HG03025 (cell line): ENCODE data around the gene SLC27A4.

Experiments used
- ATAC-seq: cut with Tn5 transposase; IDR thresholded peaks from one replicate; pipeline ENCODE4 v1.9.1; 2021; ENCODE audit warnings: mild to moderate bottlenecking, moderate library complexity; ENCODE audit not compliant: unreplicated experiment, low FRiP score

The SLC27A4 gene

DNA sequence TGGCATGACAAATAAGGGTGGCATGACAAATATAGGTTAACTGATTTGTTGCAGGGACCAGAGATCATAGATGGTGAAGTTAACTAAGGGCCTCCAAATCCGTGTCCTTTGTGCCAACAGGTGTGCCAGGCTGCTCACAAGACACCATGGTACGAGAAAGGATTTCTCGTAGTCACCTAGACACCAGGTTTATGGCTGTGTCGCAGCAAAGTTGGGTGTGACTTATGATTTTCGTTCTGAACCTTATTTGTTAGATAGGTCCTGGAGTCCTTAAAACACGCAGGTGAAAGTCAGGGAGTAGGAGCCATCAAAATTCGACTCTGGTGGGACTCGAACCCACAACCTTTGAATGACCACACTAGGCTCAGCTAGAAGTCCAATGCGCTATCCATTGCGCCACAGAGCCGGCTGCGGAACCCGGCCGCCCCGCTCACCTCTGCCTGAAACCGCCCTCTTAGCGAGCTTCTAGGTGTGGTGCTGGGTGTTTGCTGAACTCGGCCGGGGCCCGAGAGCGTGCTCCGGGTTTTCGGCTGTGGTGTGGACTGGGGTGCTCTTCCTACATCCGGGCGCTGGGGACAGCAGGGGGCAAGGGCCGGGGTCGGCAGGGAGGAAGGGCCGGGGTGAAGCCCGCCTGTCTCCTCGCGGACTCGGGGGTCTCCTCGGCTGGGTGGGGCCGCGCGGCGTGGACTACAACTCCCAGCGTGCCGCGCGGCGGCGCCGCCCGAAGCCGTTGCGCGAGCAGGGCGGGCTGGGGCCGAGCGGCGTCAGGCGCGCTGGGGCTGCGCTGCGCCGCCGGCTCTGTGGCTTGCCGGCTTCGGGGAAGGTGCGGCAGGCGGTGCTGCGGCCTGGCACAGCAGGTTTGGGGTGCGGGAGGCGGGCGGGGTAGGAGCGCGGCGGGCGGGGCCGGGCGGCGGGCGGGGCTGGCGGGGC, at the start of gene SLC27A4:
Gene SLC27A4 (plus strand): TSS at position 767 of the 930 bp plus-strand sequence. CDS start 2,606 bp downstream, outside the sequence.
- ATAC-seq = peak; percentile 70

DNA sequence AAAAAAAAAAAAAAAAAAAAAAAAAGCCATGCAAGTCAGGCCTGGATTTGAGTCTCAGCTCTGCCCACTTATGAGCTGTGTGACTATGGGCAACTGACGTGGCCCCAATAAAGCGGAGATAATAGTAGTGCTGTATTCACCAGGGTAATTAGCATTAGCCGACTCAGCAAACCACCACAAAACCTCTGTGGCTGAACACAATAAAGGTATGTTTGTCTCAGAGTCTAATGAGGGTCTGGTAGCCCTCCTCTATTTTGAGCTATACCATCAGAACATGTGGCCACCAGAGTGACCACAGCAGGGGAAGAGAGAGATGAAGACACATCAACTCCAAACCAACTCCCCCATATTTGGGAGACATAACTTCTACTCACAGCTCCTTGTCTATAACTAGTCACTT, 48.3 kb upstream of the SLC27A4 start:
- no peak for ATAC-seq

DNA sequence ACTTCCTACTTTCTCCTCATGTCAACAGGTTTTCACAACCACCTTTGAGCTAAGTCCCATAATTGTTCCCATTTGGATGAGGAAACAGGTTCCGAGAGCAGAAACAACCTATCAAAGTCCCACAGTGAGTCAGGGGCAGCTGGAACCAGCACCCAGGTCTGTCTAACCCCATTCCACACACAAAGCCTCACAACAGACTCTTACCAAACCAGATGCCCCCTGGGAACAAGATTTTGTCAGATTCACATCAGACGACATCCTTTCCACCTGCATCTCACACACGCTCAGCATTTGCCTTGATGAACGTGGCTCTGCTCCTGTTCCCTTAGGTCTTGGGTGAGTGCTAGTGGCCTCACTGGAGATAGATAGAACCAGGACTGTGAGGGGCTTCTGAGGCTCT, 47.2 kb upstream of the SLC27A4 start:
- ATAC-seq = no peak

GRCh38 chr9:128294142-128294541, 46.2 kb upstream of the SLC27A4 start:
- ATAC-seq = no peak

- no peak for ATAC-seq
These were observed 43.7 kb upstream of the SLC27A4 start for GRCh38 chr9:128296340-128297220.

DNA sequence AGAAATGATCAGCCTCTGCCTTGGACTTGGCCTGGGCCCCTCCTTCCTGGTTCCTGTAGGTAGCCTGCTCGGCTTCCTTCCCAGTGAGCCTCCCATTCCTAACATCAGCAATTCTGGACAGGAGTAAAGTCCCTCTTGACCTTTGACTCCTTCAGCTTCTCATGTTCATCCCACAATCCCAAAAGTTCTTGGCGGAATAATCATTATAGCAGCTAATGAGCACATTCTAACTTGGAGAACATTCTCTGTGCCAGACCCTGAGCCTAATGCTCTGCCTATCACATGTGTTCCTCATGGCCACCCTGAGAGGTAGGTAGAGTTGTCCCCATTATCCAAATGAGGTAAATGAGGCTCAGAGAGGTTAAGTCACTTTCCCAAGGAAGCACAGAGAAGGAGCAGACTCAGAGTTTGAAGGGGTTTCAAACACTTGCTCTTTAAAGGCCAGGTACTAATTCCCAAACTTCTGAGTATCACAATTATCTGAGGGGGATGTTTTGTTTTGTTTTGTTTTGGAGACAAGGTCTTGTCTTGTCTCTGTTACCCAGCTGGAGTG, 43.0 kb upstream of the SLC27A4 start:
- no peak for ATAC-seq

DNA sequence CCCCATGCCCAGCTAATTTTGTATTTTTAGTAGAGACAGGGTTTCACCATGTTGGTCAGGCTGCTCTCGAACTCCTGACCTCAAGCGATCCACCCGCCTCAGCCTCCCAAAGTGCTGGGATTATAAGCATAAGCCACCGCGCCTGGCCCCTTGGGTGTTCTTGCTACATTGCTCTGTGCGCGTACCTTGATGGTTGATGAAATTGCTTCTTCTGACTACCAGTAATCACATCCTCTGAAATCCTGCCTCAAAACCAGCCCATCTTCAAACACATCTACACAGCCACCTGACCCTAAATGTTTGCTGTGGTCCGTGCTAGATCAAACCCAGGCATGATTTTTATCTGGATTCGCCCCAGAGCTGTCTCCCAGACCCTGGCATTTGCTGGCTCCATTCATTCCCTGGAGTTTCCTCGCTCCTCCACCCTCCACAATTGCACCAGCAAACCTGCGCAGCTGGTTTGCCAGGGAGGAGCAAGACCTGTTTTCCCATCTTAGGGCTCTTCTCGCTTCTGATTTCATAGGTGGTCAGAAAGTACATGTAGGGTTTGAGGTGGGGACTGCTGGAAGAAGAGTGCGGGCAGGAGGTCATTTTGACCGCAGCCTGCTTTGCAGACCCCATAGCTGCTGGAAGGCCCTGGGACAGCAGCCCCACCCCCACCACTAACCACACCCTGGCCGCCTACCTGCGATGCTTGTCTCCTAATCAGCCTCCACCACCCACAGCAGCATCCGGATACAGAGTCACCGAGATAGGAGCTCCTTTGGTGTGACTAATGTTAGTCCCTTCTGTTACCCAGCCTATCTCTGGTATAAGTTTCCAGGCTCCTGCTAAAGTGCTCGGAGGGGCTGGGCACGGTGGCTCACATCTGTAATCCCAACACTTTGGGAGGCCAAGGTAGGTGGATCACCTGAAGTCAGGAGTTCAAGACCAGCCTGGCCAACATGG, 41.5 kb upstream of the SLC27A4 start:
- ATAC-seq = no peak

DNA sequence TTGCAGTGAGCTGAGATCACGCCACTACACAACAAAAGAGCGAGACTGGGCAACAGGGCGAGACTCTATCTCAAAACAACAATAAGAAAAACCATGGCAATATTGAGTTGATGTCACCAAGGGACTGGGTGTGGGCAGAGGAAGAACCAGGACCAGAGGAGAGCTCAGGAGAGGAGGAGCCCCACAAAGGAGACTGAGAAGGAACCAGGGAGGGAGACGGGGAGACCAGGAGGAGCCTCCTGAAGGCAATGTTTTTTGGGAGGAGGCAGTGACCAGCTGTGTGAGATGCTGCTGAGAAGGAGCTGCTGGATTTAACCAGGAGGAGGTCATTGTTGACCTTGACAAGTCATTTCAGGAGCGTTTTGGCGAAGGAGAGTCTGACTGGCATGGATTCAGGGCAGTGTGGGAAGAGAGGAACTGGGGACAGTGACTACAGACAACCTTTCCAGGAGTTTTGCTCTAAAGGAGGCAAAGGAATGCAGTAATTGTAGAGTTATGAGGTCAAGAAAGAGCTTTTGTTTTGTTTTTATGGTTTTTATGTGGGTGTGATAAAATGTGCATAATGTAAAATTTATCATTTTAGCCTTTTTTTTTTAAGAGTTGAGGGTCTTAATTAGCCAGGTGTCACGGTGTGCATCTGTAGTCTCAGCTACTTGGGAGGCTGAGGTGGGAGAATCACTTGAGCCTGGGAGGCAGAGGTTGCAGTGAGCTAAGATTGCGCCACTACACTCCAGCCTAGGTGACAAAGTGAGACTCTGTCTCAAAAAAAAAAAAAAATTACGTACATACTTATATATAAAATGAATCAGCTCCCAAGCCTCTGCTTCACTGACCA, 36.0 kb upstream of the SLC27A4 start:
- no peak for ATAC-seq

DNA sequence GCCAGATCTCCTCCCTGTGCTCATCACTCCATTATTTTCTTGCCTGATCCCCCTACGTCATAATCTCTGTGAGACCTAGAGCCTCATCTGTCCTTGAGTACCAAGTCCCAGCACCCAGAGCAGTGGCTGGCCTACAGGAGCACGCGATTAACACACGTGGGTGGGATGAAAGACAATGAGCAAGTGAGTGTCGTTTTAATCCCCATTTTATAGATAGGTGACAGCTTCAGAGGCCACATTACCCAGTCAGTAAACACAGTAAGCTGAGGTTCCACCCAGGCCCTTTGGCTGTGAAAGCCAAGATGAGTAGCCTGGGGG, 35.4 kb upstream of the SLC27A4 start:
- ATAC-seq = no peak

DNA sequence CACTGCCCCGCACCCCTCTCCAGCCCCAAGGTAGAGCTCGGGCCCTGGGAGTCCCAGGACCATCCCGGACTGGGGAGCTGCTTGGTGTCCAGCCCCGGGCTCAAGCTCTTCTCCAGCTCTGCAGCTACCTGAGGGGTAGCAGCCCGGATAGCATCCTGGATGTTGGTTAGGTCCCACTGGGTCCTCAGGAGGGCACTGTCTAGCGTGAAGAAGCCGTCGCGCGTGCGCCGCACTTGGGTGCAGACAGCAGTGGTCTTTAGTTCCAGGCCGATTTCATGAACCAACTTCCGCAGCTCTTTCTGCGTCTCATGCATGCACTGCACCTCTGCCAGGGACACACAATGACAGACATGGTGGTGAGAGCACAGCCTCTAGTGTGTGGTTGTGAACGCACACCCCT, 30.8 kb upstream of the SLC27A4 start:
- ATAC-seq = no peak

GRCh38 chr9:128310461-128310860, 29.9 kb upstream of the SLC27A4 start:
- no peak for ATAC-seq

DNA sequence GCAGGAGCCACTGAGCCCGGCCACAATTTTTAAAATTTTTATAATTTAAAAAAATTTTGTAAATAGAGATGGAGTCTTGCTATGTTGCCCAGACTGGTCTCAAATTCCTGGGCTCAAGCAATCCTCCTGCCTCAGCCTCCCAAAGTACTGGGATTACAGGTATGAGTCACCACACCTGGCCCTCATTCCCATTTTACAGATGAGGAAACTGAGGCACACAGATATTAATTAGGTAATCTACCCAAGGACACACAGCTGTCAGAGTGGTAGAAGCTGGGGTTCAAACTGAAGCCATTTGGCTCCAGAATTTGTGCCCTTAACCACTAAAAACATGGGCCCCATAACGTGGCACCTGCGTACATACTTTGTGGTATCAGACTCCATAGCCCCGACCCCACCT, 25.6 kb upstream of the SLC27A4 start:
- no peak for ATAC-seq

DNA sequence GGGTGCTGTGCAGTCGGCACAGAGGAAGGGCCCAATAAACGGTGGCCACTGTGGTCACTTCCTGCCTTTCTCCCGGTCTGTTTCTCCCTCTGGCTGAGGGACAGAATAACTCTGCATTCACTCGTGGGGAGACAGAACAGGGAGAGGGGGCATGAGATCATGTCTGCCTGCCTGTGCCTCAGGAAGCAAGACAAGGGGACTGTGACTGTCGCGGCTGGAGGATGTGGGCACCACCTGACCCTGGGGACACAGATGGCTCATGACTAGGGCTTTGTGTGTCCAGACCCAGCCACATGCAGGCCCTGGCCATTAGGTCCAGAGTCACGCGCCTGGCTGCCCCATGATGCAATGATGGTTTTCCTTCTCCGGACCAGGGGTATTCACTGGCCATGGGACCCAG, 23.9 kb upstream of the SLC27A4 start:
- no peak for ATAC-seq

- ATAC-seq = no peak
These were observed 22.7 kb upstream of the SLC27A4 start for GRCh38 chr9:128317629-128318028.

DNA sequence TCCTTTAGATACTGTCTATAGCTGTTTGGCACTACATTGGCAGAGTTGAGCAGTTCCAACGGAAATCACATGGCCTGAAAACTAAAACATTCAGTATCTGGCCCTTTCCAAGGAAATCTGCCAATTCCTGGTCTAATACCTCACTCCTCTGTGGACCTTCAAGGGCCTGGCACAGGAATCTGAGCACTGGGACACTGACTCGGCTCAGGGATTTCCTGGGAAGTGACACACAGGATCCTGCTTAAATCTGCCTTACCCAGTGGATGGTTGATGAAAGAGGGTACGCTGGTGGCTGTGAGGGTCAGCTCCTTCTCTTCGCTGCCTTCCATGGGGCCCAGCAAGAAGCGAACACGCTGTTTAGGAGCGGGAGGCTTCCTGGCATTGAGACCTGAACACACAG, 19.0 kb upstream of the SLC27A4 start:
- no peak for ATAC-seq

- ATAC-seq = no peak
These were observed 18.4 kb upstream of the SLC27A4 start for GRCh38 chr9:128321879-128322403.

DNA sequence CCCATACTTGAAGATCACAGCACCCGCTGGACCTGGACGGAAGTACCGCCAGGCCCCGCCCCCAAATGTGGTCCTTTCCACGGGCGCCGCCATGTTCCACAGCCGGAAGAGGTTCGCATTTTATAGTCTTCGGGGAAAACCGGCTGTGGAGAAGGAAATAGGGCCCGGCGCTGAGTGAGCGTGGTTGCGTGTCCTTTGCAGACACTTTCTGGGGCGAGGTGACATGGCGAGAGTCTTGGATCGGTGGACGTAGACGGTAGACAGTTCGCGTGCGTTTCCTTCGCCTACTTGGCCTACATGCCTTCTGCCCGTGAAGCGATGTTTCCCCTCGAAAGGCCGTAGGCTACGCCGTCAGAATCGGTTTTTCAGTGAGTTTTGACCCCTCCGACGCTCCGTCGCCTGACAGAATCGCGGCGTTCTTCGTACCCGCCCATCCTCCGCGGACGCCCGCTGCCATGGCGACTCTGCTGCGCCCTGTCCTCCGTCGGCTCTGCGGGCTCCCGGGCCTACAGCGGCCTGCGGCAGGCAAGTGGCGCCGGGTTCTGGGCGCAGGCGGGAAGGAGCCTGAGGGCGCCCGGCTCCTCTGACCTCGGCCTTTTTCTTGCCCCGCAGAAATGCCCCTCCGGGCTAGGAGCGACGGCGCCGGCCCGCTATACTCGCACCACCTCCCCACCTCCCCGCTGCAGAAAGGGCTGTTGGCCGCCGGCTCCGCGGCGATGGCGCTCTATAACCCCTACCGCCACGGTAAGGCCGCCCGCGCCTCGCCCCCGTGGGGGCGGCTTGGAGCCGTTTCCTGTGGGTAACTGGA, 17.7 kb upstream of the SLC27A4 start, which contains the start of the genes COQ4 and TRUB2:
Gene COQ4 (plus strand): TSS at position 436 of the 808 bp plus-strand sequence. CDS start 20 bp downstream, at position 456.
Gene TRUB2 (minus strand): TSS at position 44 of the 808 bp plus-strand sequence. CDS start 39 bp downstream, at position 5.
- peak; percentile 72 for ATAC-seq

DNA sequence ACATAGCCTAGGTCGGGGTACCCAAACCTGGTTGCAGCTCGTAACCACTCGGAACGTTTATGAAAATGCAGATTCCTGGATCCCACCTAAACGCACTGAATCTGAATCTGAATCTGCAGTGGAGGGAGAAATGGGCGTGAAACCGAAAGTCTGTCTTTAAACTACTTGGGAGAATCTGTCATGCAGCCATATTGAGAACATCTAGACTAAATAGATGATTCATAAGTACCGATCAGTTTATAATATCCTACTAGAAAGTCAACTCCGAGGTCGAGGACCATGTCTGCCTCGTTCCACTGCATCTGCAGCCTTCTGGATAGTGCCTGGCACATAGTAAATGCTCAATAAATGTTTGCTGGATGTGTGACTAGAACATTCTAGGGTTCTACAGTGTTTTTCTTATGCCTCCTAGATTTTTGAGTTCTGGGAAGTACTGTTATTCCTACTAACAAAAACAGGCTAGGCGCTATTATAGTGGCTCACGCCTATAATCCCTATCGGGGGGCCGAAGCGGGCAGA, 17.1 kb upstream of the SLC27A4 start:
- ATAC-seq = no peak
